GM18505 (cell line): ENCODE results near the gene CNPY4.

Source experiments
- ATAC-seq: cut with Tn5 transposase; IDR thresholded peaks from one replicate; pipeline ENCODE4 v1.9.1; 2021; ENCODE audit not compliant: unreplicated experiment
- POLR2A ChIP-seq: IDR thresholded peaks from 4 replicates; pipeline ENCODE4 v1.6.1; 2011; ENCODE audit warnings: borderline replicate concordance; ENCODE audit not compliant: insufficient read depth, insufficient read length; ENCODE audit errors: extremely low read depth

Gene CNPY4

GRCh38 chr7:100166970-100167911 is 47.8 kb downstream of the CNPY4 start:
- TF ChIP-seq POLR2A = no peak
- no peak for ATAC-seq

GRCh38 chr7:100167912-100168323 is 48.5 kb downstream of the CNPY4 start:
- ATAC-seq = no peak
- TF ChIP-seq POLR2A = no peak

DNA sequence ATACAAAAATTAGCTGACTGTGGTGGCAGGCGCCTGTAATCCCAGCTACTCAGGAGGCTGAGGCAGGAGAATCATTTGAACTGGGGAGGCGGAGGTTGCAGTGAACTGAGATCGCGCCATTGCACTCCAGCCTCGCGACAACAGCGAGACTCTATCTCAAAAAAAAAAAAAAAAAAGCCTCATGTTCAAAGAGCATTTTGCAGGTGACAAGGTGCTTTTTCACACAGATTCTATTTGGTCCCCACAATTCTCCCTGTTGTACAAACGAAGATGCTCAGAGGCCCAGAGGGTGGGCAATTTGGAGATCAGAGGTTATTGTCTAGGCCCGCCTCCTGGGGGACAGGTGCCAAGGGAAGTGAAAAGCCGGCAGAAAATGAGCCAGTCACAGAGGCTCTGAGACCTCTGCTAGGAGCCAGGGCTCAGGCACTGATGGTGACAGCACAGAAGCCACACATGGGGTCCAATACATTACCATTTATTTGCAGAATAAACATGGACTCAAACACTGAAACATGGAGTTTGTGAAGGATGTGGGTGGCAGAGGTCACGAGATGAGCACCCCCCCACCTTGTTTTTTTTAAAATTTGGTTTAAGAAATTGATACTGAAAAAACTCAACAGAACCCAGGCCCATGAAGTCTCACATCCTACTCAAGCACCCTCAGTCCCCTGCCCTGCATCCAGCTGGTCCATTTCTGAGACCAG is 49.9 kb downstream of the CNPY4 start:
- ATAC-seq = no peak
- TF ChIP-seq POLR2A = no peak

DNA sequence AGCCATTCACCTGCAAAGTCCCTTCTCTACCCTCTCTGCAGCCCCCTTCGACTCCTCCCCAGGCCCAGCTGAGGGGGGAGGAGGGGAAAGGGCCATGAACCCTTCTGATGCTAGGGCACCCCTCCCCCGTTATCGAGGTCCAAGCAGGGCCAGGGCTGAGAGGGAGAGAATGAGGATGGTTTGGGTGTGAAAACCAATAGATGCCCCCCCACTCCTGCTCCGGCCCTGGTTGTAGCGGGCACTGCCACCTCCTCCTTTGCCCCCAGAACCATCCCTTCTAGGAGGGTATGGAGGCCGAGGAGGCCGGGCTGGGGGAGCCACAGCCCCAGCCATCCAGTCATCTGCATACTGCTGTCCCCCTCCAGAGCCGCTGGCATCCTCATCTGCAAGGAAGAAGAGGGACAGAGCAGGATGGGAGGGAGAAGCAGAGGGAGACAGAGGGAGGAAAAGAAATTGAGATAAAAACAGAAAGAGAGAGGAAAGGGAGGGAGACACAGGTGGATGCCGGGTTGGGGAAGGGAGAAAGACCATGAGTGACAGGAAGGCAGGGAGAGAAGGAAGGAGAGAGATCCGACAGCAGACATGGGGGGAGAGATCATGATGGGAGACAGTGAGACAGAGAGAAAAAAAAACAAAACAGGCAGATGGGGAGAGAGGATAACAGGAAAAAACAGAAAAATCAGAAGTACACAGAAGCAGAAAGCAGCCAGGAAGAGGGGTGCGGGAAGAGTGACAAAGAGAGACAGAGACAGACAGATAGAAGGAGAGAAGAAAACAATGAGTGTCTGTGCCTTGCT is 50.9 kb downstream of the CNPY4 start:
- no peak for TF ChIP-seq POLR2A
- no peak for ATAC-seq

- TF ChIP-seq POLR2A = no peak
- no peak for ATAC-seq
Measured at GRCh38 chr7:100171087-100171681, 51.8 kb downstream of the CNPY4 start.

DNA sequence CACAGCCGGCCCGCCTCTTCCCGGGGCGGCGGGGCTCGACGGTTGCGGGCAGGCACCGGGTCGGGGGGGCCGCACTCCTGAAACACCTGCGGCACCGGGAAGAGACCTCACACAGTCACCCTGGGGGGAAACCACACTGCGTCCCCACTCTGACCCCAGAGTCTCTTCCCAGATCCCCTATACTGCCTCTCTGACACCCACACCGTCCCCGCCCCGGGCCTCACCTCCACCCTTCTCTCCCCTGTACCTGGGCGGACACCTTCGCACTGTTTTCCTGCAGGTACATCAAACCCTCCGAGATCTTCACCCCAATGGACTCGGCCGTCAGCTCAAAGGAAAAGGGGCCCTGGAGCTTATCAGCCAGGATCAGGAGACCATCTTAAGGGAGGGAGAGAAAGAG is 52.4 kb downstream of the CNPY4 start:
- no peak for ATAC-seq

GRCh38 chr7:100173806-100174495 is 54.5 kb downstream of the CNPY4 start:
- no peak for ATAC-seq
- no peak for TF ChIP-seq POLR2A

More for the DNA sequence above, 52.4 kb downstream of the CNPY4 start:
- TF ChIP-seq POLR2A = no peak

DNA sequence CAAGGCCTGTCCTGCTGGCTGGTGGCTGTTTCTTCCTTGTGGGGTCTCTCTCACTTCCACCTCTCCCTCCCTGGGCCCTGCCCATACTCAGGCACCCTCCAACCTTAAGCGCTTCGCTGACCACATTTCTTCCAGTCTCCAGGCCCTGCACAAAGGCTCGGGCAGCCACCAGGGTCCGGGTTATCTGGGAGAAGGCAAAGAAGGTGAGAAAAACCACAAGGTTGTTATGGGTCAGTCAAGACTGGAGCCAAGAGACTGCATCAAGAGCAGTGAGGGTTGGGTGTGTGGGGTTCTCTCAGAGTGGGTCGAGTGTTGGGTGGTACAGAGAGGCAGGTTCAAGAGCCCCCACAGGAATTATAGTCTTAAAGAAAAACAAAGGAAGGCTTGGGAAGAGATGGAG is 55.1 kb downstream of the CNPY4 start:
- TF ChIP-seq POLR2A = no peak

More for the DNA sequence above, 55.1 kb downstream of the CNPY4 start:
- no peak for ATAC-seq
